GM12878 (cell line): ENCODE results near the gene ZNG1A. TPM values are rescaled to one million over a fixed set of nuclear protein-coding genes. Genes with fewer than 3 reads are reported as not detected.

Experiments used
- BMI1 ChIP-seq: fragments of 450-650 bp; IDR thresholded peaks from 2 replicates; pipeline ENCODE4 v1.6.1; 2016; ENCODE audit warnings: mild to moderate bottlenecking, moderate library complexity, borderline replicate concordance
- CREM ChIP-seq: IDR thresholded peaks from 2 replicates; pipeline ENCODE4 v1.6.1; 2014; ENCODE audit warnings: antibody characterized with exemption, low read depth
- FOS ChIP-seq: IDR thresholded peaks from 3 replicates; pipeline ENCODE4 v1.6.1; 2011; ENCODE audit warnings: borderline replicate concordance; ENCODE audit not compliant: insufficient read length; ENCODE audit errors: extremely low read depth
- IRF3 ChIP-seq: fragments of 450-650 bp; IDR thresholded peaks from 2 replicates; pipeline ENCODE4 v1.6.1; 2014; ENCODE audit warnings: mild to moderate bottlenecking
- JUND ChIP-seq: IDR thresholded peaks from 2 replicates; pipeline ENCODE4 v1.6.1; 2012; ENCODE audit warnings: low read depth, mild to moderate bottlenecking, low read length, improper control_type of control experiment, moderate library complexity
- KAT2A ChIP-seq: conservative IDR thresholded peaks from 2 replicates; pipeline ENCODE4 v1.6.1; 2011; ENCODE audit warnings: low read depth, low read length; ENCODE audit not compliant: control insufficient read depth
- RFX5 ChIP-seq: IDR thresholded peaks from 2 replicates; pipeline ENCODE4 v1.6.1; 2011; ENCODE audit warnings: low read depth, low read length, improper control_type of control experiment
- SIX5 ChIP-seq: IDR thresholded peaks from 2 replicates; pipeline ENCODE4 v1.6.1; 2011; ENCODE audit warnings: mild to moderate bottlenecking, low read depth, low read length, moderate library complexity; ENCODE audit not compliant: severe bottlenecking
- SKIL ChIP-seq: fragments of 450-650 bp; IDR thresholded peaks from 2 replicates; pipeline ENCODE4 v1.6.1; 2017; ENCODE audit warnings: mild to moderate bottlenecking, low read depth, inconsistent platforms; ENCODE audit not compliant: poor library complexity, severe bottlenecking
- SRF ChIP-seq, 2 experiments: IDR thresholded peaks; 2 replicates each; pipeline ENCODE4 v1.6.1; 2011; ENCODE audit warnings: low read depth in 2 of 2, low read length in 2 of 2, mild to moderate bottlenecking in 1 of 2, moderate library complexity in 1 of 2
- TCF7 ChIP-seq: IDR thresholded peaks from 2 replicates; pipeline ENCODE4 v1.6.1; 2014; ENCODE audit warnings: antibody characterized with exemption, borderline replicate concordance
- ZSCAN29 ChIP-seq: fragments of 450-650 bp; IDR thresholded peaks from 2 replicates; pipeline ENCODE4 v1.6.1; 2017; ENCODE audit warnings: mild to moderate bottlenecking, moderate library complexity
- polyA plus RNA-seq, 11 experiments: library from polyadenylated mRNA; depleted of rRNA in 4 of 11; unstranded in 6 of 11; stranded (reverse) in 5 of 11; fragments of >200 nt; fragmentation: Nextera tagmentation in 4 of 11; fragmentation: Illumina TruSeq in 1 of 11; extraction: Ambion mirVana in 4 of 11; extraction: Trizol in 1 of 11; gene quantifications; 1 replicate in 1 of 11; 2 replicates in 10 of 11; pipeline versions ENCODE4 v1.2.1 to v1.2.3, GENCODE V29; 2011 to 2016; ENCODE audit warnings: inconsistent platforms in 2 of 11, missing spikeins in 2 of 11, low read depth in 1 of 11
- total RNA-seq, 4 experiments: library from RNA; depleted of rRNA in 3 of 4; stranded (reverse); fragments of >200 nt in 3 of 4; fragmentation: Illumina TruSeq in 1 of 4; extraction: Trizol in 1 of 4; gene quantifications; 2 replicates each; pipeline versions ENCODE4 v1.2.1 to v1.2.3, GENCODE V29; 2013 to 2021

Gene ZNG1A
- total and polyA plus RNA-seq, 10 of the 15 experiments (the other 5 are each of a cell fraction or from before 2014, with no cell fraction given) = 48.0 to 179 (median 96.7) TPM

DNA sequence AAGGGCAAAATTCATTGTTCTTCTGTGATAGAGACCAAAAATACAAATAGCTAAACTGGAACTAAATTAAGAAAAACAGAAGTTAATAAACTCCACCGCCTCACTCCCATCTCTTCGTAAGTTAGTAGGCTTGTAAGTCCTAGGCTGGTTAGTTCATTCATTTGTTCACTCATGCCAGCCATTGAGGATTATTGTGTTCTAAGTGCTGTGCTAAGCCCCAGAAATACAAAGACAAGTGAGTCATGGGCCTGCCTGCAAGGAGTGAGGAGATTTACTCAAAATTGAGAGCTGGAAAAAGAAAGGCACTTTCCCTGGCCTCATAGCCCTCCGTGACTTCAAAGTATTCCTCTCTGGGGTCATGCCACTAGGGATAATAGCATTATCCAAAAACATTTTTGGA is 44.3 kb upstream of the ZNG1A start (continued):
- TF ChIP-seq SRF (IDR thresholded peaks at IDR 0.05; ENCODE audit: low read depth in 2 of 2, low read length in 2 of 2) (no peak), BMI1 (no peak), FOS (no peak), ZSCAN29 (no peak), RFX5 (no peak), IRF3 (no peak), KAT2A (no peak), JUND (no peak), CREM (no peak), TCF7 (no peak), SIX5 (no peak), SKIL (no peak)
